ENCODE measurements around the gene AFDN.
"Not testable (repeated sequence)": the region's sequence is repeated elsewhere in the genome, so short reads cannot be mapped to it uniquely, and the experiment has no call there.

The AFDN gene

GRCh38 chr6:167995731-167996151, 169.0 kb downstream of the AFDN start:
- no peak for TF ChIP-seq CTCF (IDR thresholded peaks at IDR 0.05; ENCODE audit: low read length, missing control alignments)
- no peak for DNase-seq (ENCODE audit: low read depth)
- H3K4me3 ChIP-seq (replicated peaks; ENCODE audit: low read depth, low read length), result no peak overlapping the region

- no peak for DNase-seq (ENCODE audit: low read depth)
- TF ChIP-seq CTCF (IDR thresholded peaks at IDR 0.05; ENCODE audit: low read length, missing control alignments), result no peak
Measured at GRCh38 chr6:167996424-167997199, 169.9 kb downstream of the AFDN start.

GRCh38 chr6:167997642-167998041, 170.9 kb downstream of the AFDN start, which contains the start of gene KIF25:
KIF25 (plus strand) TSS chr6:167997671; CDS start chr6:168029586, 31,915 bp downstream.
- H3K4me3 ChIP-seq (replicated peaks; ENCODE audit: low read depth, low read length), result no peak within 1 kb of the TSS
- DNase-seq (ENCODE audit: low read depth), result no peak
- TF ChIP-seq CTCF (IDR thresholded peaks at IDR 0.05; ENCODE audit: low read length, missing control alignments), result no peak

More at GRCh38 chr6:167996424-167997199, 169.9 kb downstream of the AFDN start:
- H3K4me3 ChIP-seq (replicated peaks; ENCODE audit: low read depth, low read length), result no peak overlapping the region

- DNase-seq (ENCODE audit: low read depth), result no peak
- TF ChIP-seq CTCF (IDR thresholded peaks at IDR 0.05; ENCODE audit: low read length, missing control alignments), result no peak
- no peak overlapping the region for H3K4me3 ChIP-seq (replicated peaks; ENCODE audit: low read depth, low read length)
Measured at GRCh38 chr6:167998215-167998614, 171.5 kb downstream of the AFDN start.

GRCh38 chr6:168000198-168001028, 173.7 kb downstream of the AFDN start:
- TF ChIP-seq CTCF (IDR thresholded peaks at IDR 0.05; ENCODE audit: low read length, missing control alignments), result no peak
- no peak overlapping the region for H3K4me3 ChIP-seq (replicated peaks; ENCODE audit: low read depth, low read length)
- DNase-seq (ENCODE audit: low read depth), result no peak

- no peak for DNase-seq (ENCODE audit: low read depth)
- no peak overlapping the region for H3K4me3 ChIP-seq (replicated peaks; ENCODE audit: low read depth, low read length)
- no peak for TF ChIP-seq CTCF (IDR thresholded peaks at IDR 0.05; ENCODE audit: low read length, missing control alignments)
Measured at GRCh38 chr6:168001029-168001332, 174.3 kb downstream of the AFDN start.

- H3K4me3 ChIP-seq (replicated peaks; ENCODE audit: low read depth, low read length), result not testable (repeated sequence)
Measured at GRCh38 chr6:168001514-168001913, 174.8 kb downstream of the AFDN start.

More at GRCh38 chr6:168001514-168001913, 174.8 kb downstream of the AFDN start:
- DNase-seq (ENCODE audit: low read depth), result not testable (repeated sequence)

Data from fibroblast of pulmonary artery (primary cell).